Fibroblast of mammary gland (primary cell): Measurements from ENCODE around the gene RHBDL1.

Experiments
- DNase-seq: peaks from one replicate; pipeline ENCODE4 v3.0.0-alpha.2; 2010; ENCODE audit warnings: low read depth
- H3K4me3 ChIP-seq: 2 replicates; pipeline ENCODE4 v1.5.1; 2011; ENCODE audit warnings: low read depth, mild to moderate bottlenecking, low read length, moderate library complexity; ENCODE audit not compliant: control insufficient read depth
- TF ChIP-seq, protein P1 (sequence below): conservative IDR thresholded peaks from 2 replicates; pipeline ENCODE4 v1.5.1; 2011; ENCODE audit warnings: low read depth, low read length, inconsistent platforms; ENCODE audit not compliant: control insufficient read depth, insufficient read depth

RHBDL1 gene

DNA sequence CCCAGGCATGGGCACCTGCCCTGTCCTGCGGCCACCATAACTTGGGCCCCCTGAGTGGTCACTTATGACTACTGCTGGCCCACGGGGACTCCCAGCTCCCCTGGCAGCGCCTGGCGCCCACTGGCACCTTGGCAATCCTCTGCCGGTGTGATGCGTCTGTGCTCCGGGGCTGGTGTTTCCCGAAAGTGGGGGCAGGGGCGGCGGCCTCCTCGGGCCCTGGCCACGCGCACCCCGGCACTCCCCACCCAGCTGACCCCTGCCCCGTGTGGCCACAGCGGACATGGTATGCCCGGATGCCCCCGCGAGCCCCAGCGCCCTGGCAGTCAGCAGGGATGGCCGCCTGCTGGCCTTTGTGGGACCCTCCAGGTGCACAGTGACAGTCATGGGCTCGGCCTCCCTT lies 18.0 kb upstream of the RHBDL1 start:
- no peak overlapping the region for H3K4me3 ChIP-seq
- TF ChIP-seq, protein P1, sequence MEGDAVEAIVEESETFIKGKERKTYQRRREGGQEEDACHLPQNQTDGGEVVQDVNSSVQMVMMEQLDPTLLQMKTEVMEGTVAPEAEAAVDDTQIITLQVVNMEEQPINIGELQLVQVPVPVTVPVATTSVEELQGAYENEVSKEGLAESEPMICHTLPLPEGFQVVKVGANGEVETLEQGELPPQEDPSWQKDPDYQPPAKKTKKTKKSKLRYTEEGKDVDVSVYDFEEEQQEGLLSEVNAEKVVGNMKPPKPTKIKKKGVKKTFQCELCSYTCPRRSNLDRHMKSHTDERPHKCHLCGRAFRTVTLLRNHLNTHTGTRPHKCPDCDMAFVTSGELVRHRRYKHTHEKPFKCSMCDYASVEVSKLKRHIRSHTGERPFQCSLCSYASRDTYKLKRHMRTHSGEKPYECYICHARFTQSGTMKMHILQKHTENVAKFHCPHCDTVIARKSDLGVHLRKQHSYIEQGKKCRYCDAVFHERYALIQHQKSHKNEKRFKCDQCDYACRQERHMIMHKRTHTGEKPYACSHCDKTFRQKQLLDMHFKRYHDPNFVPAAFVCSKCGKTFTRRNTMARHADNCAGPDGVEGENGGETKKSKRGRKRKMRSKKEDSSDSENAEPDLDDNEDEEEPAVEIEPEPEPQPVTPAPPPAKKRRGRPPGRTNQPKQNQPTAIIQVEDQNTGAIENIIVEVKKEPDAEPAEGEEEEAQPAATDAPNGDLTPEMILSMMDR: no peak
- DNase-seq: no peak

DNA sequence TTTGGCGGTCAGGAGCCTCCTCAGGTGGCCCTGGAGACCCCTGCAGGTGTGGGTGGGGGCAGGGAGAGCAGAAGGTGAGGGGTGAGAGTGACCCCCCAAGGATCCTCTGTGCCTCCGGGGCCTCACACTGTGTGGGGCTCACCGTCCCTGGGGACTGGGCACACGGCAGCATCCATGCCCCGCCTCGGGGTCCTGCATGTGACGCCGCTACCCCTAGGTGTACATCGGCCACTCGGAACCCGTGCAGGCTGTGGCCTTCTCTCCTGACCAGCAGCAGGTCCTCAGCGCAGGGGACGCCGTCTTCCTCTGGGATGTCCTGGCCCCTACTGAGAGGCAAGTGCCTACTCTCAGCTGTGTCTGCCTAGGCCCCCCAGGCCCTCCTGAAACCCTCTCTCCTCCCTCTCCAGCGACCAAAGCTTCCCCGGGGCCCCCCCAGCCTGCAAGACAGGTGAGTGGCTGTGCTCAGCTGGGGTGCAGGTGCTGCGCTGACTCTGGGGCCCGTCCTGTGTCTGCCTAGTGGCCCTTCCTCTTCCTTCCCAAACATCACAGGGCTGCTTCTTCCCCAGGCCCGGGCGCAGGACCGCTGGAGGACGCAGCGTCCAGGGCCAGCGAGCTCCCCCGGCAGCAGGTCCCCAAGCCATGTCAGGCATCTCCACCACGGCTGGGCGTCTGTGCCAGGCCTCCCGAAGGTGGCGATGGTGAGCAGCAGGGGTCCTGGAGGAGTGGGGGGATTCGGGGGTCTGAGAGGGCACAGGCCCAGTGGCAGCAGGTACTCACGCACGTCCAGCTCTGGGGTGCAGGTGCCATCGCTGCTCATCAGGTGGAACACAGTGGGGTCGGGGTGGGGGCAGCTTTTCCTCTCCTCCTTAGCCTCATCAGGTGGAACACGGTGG lies 16.5 kb upstream of the RHBDL1 start:
- no peak overlapping the region for H3K4me3 ChIP-seq
- no peak for DNase-seq
- TF ChIP-seq, protein P1: peak; percentile 2

DNA sequence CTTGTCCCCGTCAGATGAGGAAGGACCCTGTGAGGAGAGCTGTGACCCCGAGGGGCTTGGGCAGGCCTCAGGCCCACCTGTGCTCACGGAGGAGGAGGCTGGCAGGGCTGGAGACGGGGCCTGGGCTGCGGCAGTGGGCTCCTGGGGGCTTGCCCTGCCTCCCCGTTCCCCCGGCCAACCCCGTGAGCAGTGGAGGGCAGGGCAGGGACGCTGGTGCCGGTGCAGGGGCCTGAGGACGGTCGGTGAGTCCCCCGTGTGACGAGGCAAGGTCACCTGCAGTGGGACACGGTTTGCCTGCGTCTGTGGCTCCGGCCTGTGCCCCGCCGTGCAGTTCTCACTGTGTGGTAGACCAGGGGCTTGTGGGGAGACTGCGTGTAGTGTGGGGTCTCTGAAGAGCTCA lies 15.9 kb upstream of the RHBDL1 start:
- DNase-seq: no peak
- TF ChIP-seq, protein P1: no peak
- no peak overlapping the region for H3K4me3 ChIP-seq

- no peak overlapping the region for H3K4me3 ChIP-seq
- no peak for DNase-seq
- TF ChIP-seq, protein P1: no peak
These were observed 15.4 kb upstream of the RHBDL1 start for GRCh38 chr16:660132-660458.

DNA sequence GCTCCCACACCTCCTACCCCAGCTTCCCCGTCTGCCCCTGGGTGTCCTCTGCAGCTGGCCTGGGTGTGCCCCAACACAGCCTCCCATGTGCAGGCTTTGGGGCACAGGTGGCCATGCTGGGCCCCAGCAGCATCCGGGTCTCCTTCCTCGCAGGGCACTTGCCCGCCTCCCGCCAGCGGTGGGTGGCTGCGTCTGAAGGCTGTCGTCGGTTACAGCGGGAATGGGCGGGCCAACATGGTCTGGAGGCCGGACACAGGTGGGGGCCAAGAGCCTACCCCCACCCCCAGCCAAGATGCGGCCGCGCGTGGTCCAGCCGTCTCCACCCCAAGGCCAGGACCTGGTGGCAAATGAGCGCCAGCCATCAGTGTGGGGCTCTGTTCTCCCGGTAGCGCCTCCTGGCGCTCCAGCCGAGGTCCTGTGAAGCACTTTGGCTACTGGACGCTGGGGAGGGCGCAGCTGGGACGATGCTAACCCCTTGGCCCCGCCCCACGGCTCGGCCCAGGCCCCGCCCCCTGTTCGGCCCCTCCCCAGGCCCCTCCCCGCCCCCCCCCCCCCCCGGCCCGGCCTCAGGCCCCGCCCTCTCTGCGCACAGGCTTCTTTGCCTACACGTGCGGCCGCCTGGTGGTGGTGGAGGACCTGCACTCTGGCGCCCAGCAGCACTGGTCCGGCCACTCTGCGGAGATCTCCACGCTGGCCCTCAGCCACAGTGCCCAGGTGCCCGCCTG lies 14.8 kb upstream of the RHBDL1 start:
- TF ChIP-seq, protein P1: peak; percentile 56
- H3K4me3 ChIP-seq: no peak overlapping the region
- peak; percentile 91 for DNase-seq

- no peak for DNase-seq
- TF ChIP-seq, protein P1: no peak
- no peak overlapping the region for H3K4me3 ChIP-seq
These were observed 14.2 kb upstream of the RHBDL1 start for GRCh38 chr16:661184-661821.
